DMS114 treated with DMSO at 0.1 percent for 48 hours (cell line): ENCODE results near the gene HOXB5.
A peak's percentile ranks its signal among the peaks of the same experiment; 100 is the strongest.

Source experiments
- DNase-seq: peaks from one replicate; lab custom pipeline; 2025; ENCODE audit not compliant: unreplicated experiment; lab: John Stamatoyannopoulos, UW

HOXB5 gene

GRCh38 chr17:48577330-48577945 is 16.1 kb downstream of the HOXB5 start:
- peak; percentile 25 for DNase-seq

GRCh38 chr17:48576479-48577309 is 16.9 kb downstream of the HOXB5 start:
- no peak for DNase-seq

DNA sequence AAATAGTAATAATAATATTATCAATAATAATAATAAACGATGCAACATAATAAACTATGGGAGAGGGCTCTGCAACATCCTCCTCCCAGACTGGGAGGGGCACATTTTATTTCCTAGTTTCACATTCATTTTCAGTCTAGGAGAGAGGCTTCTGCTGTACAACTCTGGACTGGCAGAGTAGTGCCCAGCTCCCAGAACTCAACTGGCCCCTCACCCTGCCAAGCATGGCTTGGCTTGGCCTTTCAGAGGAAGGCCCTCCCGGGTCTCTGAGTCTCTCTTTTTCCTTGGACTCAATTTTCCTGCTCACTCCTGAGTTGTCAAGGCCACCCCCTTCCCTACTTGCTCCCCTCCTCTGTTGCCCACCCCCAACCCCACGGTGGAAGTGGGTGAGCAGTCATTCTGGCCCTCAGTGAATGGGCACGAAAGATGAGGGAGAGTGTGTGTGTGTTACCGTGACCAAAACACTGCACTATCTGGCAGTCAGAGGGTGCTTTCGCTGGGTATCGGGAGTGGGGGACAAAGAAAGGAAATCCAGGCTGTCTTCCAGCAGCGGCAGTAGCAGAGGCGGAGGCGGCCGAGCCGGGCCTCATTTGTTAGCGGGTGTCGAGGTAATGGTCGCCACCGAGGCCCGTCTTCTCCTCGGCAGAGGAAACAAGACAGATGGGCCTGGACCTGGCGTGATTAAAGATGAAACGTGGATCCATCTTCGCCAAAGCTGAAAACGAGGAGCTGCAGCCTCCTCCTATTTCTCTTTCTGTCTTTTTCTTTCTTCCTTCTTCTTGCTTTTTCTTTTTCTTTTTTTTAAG is 17.7 kb downstream of the HOXB5 start:
- DNase-seq = no peak

- DNase-seq = no peak
Observed at GRCh38 chr17:48575066-48575582, 18.5 kb downstream of the HOXB5 start.

DNA sequence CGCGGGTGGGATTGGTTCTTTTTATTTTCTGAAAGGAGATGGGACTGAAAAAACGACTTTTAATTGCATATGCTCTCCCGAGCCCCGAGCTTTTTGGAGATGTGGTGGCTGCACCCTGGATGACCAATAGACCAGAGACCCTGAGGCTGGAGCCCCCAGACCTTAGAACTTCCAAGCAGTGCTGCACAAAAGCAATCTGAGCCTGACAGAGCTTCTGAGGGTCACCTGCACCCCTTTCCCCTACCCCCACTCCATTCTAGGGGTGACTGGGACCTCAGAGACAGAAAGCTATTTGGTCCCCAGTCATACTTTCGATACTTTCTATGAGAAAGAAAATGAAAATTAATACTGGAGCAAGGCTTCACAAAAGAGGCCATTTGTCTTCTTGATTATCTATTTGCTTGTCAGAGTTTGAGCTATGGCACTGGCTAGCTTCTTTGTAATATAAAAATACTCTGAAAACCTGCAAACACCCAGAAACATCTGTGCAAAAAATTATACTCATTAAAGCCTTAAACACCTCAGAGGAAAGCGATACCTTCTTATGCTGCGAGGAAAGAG is 19.0 kb downstream of the HOXB5 start:
- DNase-seq = no peak

DNA sequence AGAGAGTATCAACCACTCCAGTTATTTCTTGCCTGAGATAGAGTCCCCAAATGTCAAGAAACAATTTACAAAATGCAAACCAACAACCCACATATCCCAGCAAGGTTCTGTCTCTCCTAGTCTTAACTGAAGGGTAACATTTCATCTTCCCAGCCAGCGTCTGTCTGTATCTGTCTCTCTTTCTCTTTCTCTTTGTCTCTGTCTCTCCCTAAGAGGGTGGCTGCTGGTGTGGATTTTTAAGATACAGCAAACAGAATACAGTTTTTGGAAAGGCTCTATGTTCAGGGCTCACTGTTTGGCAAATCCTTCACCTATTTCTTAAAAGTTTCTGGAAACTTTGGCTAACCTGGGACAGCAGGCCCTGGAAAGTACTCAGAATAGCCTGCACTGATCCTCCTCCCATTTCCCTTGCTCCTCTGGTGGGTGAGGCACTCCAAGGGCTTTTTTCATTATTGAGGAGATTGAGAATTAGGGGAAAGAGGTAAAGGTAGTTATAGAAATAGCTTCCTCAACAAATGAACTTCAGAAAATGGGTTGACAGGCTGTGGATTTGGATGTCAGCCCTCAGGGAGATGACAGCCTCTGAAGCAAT is 21.7 kb downstream of the HOXB5 start:
- DNase-seq = no peak

- no peak for DNase-seq
Observed at GRCh38 chr17:48571024-48571818, 22.4 kb downstream of the HOXB5 start.

DNA sequence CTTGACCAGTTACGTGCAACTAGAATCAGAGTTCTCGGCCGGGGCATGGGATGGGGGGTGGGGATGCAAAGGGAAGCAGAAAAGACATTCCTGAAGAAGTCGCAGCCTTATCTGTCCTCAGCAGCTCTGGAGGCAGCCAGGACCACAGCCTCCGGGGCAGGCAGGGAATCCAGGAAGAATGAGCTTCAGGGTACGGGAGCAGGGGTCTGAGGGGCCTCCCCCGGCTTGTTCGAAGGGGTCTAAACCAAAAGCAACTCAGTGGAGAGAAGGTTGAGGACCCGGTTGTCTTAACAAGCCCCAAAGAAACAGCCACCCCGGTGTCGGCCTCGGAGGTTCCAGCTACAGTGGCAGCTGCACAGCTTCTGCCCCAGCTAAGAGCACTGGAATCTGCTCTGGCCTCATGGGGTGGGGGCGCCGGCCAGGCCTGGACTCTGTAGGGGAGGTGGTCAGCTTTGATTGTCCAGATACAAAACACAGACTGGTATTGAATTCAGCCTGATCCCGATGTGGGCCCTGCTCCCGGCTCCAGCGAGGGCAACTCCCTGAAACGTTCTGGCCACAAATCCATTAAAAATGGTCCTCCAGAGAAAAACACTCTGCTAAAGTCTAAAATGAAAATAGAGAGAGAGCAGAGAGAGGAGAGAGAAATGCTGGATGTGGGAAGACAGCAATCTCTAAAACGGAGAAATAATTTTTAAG is 23.1 kb downstream of the HOXB5 start:
- DNase-seq = no peak

DNA sequence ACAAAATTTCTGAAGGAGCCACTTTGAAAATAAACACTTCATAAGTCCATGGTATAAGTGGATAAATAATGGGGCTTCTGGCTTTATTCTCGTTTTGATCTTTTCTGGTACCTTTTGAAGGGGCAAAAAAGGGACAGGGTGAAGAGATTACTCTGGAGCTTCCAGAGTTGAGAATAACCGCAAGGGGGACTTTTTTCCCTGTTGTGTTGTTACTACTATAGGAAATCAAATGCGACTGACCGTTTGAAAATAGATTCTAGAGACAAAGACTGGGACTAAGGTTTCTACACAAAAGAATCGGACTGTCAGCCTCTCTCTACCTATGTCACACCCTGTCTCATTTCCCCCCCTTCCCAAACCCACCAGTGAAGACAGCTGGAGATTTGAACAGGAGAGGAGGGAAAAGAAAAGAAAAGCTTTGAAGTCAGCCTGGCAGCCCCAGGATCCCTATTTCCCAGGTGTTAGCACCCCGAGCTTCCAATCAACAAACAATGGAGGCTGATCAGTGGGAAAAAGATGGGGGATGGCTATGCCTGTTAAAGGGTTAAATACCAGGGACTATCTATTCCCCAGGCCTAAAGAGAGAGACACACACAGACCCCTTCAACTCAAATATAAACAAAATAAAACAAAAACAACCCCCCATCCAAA is 23.8 kb downstream of the HOXB5 start:
- DNase-seq = no peak

- no peak for DNase-seq
Observed at GRCh38 chr17:48569240-48569582, 24.4 kb downstream of the HOXB5 start.

DNA sequence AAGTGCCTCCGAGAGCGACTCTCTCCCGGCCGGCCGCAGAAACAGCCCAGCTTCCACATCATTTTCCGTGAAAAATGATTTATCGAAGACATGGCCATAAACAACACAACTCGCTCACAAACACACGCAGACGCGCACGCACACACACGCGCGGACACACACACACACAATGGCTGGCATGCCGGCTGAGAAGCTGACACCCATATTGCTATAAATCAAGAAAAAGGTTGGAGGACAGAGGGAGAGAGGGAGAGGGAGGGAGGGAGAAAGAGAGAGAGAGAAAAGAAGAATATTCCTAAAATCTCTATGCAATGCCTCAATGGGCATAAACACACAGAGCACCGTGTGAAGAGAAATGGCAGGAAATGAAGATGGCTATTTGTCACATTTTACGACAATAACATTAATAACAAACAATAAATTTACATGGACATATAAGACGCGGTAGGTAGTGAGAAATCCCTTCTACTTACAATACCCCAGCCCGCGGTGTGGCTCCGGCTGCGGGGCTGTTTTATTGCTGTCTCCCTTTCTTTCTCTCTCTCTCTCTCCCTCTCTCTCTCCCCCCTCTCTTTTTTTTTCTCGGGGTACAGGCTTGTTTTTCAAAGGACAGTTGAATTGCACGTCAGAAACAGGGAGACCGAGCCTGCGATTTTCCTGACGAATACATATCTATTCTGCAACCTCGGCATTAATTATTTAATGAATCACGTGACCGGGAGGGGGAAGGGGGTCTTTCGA is 24.9 kb downstream of the HOXB5 start:
- DNase-seq = no peak

DNA sequence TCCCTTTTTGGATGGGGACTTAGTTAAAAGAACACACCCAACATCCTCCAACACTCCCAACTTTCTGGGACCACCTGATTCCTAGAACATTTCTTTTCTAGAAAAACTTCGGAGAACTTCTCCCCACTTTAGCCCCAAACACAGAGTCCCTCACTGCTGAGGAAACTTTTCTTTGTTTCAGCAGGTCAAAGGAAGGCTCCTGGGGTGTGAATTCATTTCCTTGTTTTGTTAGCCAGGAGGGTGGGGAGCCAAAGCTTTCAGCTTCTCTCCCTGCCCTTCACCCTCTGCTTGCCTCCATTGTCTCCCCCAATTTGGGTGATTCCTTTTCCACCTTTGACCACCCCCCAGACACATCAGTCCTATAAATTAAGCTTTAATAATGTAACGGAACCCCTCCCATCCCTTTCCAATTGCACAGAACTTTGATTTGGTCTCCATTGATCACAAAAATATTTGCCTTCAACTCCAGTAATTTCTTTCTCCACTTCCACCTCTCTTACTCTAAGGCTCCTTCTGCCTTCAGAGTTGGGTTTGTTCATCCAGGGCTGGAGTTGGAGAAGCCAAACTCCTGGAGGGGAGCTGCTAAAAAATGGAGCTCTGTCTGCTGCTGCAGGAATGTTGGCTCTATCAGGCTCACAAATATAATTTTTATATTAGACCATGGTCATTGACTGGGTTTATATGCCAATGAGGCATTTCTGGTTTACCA is 25.8 kb downstream of the HOXB5 start:
- no peak for DNase-seq

GRCh38 chr17:48567209-48567608 is 26.4 kb downstream of the HOXB5 start:
- DNase-seq = no peak

- no peak for DNase-seq
Observed at GRCh38 chr17:48566717-48567116, 26.9 kb downstream of the HOXB5 start.

GRCh38 chr17:48565925-48566710 is 27.5 kb downstream of the HOXB5 start:
- DNase-seq = no peak

DNA sequence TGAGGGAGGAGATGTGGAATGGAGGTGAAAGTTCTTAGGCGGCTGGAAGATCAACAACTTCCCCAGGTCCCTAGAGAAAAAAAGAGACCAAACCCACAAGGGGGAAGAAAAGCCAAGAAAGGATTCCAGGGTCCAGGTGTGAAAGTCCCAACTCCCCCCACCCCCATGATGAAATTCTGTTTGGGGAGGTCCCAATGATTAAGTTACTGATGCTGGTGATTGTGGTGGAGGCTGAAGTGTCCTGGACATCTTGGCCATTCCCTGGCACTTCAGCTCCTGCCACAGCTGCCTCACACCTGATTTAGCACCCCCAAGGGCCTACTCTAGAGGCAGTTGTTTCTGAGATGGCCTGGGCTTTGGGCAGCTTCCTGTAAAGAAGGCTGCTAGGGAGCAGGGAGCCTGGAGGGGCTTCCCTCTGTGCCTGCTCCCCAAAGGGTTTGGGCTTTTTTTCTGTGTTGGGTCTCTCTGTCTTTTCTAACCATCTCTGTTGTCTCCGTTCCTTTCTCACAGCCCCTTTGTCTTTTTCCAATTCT is 28.5 kb downstream of the HOXB5 start:
- DNase-seq = no peak
